ENCODE measurements around the gene PSME3IP1.

Gene PSME3IP1

GRCh38 chr16:57166451-57166850 is 19.4 kb downstream of the PSME3IP1 start:
- no peak for DNase-seq

DNA sequence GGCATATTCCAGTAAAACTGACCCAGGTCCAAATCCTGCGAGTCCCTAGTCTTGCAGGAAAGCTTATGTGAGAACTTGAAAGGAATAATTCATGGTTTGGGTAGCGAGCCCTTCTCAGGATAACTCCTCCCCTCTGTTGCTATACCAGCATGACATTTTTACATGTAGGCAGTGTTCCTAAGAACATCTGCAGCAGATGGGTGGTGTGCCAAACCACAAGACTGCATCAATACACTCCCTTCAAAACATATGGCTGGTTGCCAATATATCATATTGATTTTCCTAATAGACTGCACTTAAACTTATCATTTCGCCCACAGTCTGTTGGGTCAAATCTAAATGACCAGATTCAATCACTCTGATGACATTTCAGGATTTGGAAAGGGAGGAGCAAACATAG is 19.9 kb downstream of the PSME3IP1 start:
- no peak for DNase-seq

GRCh38 chr16:57165483-57165882 is 20.4 kb downstream of the PSME3IP1 start:
- DNase-seq, result no peak

DNA sequence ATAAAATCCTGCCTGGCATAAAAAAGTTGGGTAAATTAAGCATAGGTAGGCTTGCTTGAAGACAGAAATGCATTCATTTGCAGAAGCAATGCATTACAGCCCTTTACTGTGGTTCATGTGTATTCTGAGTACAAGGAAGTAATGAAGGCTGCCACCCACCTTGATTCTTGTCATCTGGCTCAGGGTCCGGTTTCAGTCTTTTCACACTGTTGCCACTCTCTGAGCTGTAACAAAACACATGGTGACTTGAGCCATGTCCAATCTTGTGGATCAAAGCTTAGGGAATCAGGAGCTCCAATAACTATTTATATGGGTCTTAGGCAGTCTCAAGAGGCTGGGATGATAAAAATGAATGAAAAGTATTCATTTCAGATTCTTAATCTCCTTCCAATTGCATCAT is 22.0 kb downstream of the PSME3IP1 start:
- no peak for DNase-seq

GRCh38 chr16:57159447-57159846 is 26.4 kb downstream of the PSME3IP1 start:
- DNase-seq, result no peak

GRCh38 chr16:57157533-57157932 is 28.3 kb downstream of the PSME3IP1 start:
- no peak for DNase-seq

- no peak for DNase-seq
These were observed 29.5 kb downstream of the PSME3IP1 start for GRCh38 chr16:57156351-57156703.

DNA sequence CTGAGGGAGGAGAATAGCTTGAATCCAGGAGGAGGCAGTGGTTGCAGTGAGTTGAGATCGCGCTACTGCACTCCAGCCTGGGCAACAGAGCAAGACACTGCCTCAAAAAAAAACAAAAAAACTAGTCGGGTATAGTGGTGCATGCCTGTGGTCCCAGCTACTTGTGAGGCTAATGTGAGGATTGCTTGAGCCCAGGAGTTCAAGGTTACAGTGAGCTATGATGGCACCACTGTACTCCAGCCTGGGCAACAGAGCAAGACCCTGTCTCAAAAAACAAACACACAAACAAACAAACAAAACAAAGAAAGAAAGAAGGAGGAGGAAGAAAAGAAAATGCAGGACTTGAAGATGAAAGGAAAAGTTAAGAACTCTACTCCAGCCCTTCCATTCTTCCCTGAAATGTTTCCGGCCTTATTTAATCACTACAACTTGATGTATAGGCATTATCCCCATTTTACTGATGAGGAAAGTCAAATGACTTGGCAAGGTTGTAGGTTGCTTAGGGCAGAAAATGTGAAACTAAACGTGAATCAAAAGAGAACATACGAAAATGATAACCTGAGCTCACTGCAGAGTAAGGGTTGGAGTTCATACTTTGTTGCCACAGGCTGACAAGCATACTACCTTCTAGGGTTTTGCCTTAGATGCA is 30.0 kb downstream of the PSME3IP1 start:
- no peak for DNase-seq

DNA sequence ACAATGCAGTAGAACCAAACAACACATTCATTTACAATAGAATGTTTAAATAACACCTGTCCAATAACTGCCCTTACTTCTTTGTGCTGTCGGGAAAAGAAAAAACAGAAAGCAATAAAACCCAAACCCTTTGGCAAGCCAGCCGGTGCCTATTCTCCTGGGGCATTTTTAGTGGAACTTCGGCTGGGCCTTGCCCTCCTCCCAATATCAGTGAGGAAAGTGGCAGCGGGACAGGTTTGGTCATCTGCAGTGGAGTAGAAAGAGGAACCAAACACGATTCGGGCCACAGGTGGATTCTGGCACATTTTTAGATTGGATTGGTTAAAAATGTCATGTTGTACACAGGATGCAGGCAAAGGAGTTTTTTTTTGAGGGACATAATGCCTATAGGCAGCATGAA is 32.0 kb downstream of the PSME3IP1 start:
- no peak for DNase-seq

- no peak for DNase-seq
These were observed 33.4 kb downstream of the PSME3IP1 start for GRCh38 chr16:57152096-57153093.

- no peak for DNase-seq
These were observed 34.5 kb downstream of the PSME3IP1 start for GRCh38 chr16:57151369-57151768.

DNA sequence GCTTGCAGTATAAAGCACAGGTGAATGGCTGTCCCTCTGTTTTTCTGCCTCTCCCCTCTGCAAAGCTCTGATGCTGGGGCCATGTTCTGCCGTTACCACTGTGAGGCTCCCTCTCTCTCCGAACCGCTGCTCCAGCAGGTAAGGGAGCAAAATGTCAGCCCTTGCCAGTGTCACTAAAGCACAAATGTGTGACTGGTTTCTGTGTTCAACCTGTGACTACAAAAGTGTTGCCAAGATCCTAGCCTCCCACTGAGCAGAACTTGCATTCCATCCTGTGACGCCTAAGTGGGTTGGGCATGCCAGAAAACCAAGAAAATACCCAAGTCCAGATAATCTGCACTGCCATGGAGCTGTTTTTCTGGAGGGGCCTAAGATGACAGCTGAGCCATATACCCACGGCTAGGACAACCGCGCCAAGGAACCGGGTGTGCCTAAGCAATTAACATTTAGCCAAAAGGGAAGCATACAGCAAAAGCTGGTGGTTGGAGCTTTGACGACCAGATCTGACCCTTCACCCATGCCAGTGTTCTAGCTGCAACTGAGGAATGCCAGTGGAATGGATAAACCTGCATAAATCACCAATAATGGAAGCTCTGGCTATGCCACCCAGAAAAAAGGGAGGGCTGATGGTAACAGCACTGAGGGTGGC is 35.0 kb downstream of the PSME3IP1 start:
- no peak for DNase-seq

DNA sequence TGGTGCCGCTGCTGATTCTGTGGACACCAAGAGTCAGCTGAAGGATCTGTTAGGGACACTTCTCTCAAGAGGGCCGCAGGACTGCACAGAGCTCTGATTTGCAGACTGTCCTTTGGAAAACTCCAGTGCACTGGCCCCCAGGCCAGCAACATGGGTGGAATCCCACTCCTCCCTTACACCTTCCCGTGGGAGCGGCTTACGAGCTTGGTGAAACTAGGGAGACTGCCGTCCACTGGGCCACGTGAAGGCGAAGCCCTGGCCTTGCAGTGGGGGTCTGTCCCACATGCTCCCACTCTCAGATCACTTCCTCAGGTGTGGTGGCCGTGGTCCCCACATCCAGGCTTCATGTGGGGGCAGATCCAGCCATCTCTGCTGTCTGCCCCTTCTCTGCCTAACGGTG is 36.4 kb downstream of the PSME3IP1 start:
- no peak for DNase-seq

DNA sequence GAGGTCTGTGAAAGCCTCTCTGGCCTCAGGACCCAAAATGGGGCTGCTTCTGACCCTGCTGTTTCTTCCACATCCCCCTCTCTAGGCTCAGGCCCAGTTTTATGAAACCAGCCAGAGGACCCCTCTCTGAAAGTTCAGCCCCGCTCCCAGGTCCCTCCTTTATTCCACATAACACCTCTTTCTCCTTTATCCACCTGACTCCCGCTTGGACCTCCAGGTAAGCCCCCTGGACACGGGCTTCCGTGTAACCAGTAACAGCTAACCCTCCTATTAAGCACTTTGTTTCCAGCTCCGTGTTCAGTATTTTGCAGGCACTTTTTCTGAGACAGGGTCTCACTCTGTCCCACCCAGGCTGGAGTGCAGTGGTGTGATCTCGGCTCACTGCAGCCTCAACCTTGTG is 37.4 kb downstream of the PSME3IP1 start:
- DNase-seq, result no peak

DNA sequence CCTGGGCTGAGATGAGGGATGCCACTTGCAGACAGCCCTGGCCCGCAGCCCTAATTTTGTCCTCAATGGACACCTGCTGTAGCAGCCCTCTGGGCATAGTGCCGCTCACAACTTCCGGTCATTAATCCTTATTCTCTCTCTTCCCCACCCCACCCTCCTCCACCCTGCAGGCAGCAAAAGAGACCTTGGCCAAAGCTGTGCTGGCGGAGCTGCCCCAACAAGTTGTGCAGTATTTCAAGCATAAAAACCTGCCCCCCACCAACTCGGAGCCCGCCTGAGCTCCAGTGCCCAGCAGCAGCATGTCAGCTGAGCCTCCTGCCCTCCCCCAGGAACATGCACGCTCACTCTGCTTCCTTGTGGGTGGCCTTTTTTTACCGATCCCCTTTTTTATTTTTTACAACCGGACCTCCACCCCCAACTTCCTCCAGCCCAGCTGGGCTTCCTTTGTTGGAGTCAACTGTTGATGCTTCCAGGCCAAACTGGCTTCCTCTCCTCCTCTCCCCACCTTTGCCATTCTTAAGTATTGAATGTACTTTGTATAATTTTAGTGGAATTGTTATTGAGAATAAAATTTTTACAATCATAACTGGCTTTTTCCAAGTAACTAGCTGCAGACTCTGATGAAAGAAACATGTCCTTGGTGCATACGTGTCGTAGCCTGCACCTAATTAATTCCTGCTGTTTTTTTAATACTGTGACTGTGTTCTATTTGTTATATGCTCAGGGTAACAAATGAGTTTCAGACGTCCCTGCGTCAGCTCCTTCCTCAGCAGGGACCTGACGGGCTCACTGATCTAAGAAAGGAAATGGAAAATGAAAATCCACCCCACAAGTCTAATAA is 38.2 kb downstream of the PSME3IP1 start:
- DNase-seq, result no peak

GRCh38 chr16:57146735-57147134 is 39.1 kb downstream of the PSME3IP1 start:
- DNase-seq, result no peak

GRCh38 chr16:57146040-57146647 is 39.7 kb downstream of the PSME3IP1 start:
- DNase-seq, result no peak

DNA sequence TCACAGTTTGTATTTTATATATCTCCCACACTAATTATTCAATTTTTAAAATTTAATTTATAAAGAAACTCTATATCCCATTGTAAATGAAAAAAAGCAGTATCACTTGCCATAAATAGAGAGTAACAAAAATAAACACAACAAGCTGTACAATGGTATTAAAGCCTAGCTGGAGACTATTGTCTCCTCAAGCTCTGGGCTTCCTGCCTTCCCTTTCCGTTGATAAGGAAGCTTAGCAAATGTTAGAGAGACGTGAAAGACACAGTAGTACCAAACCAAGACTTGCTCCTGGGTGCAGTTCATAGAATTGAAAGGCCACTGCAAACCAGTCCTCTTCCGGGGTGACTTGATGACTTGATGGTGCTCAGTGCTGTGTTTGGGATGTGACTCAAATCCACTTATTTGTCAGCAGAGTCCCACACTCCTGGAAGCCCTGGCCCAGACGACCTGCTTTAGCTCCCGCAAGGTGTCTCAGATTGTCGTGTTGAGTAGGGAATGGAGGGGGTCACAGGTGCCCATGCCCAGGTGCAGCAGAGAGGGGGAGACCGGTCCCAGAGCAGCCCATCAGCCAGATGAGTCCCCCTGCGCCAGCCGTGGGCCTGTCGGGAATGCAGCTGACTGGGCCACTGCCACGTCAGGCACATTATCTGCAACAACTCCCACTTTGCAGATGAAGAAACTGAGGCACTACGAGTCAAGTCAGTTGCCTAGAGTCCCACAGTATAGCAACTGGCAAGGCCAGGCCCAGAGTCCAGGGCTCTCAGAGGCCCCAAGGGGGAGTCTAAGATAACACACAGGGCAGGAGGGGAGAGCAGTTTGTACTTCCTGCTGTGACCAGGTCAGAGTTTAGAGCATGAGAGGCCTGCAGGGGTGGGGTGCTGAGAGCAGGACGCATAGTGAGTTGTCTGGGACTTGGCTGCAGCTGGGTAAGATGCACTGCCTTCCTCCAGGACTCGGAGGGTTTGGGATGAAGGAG is 40.5 kb downstream of the PSME3IP1 start:
- no peak for DNase-seq

GRCh38 chr16:57144027-57144426 is 41.8 kb downstream of the PSME3IP1 start:
- no peak for DNase-seq

DNA sequence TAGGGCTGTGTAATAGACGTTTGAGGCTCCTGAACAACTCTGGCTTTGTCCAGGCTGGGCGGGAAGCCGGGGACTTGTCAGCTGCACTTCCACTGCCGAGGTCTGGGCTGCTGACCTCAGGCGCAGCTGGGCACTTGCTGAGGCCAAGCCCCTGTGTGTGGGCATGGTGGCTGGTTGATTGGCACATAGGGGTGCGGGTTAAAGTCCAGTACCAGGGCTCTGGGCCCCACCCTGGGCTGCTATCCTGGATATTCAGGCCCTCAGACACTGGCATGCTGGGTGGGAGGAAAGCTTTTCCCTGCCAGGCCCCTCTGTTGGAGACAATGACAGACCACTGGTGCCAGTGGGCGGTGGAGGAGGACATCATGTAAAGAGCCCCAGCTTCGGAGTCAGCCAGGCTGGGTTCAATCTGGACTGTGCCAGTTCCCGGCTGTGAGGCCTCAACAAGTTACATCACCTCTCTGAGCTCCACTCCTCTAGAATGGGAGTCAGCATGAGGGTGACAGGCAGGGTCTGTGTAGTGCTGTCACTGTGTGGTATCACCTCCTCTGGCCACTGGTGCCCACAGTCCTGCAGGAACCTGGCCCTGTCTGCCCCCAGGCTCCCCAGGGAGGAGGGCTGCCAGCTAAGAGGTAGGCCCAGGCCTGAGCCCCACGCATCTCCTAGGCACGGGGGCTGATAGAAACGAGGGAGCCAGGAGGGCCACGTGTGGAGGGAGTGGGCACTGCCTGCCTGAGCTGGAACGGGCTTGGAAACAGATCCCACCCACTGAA is 42.5 kb downstream of the PSME3IP1 start:
- no peak for DNase-seq

All from GOT3 (cell line).